Kidney (tissue), 14 donors: Measurements from ENCODE around the gene SCAMP5. TPM values are rescaled to one million over a fixed set of nuclear protein-coding genes. Genes with fewer than 3 reads are reported as not detected.

Source experiments
- DNase-seq, 5 donors: peaks; one replicate each; pipeline ENCODE4 v3.0.0-alpha.2; 2013 to 2020
- FAIRE-seq: peaks from 2 replicates; lab custom pipeline; 2012; peaks lifted over from hg19 to GRCh38; lab: Jason Lieb, UNC
- H3K27ac ChIP-seq, 2 donors: one replicate each; pipeline ENCODE4 v1.7.0; 2013; ENCODE audit warnings: low read depth in 2 of 2, low read length in 2 of 2, inconsistent platforms in 1 of 2
- H3K27me3 ChIP-seq: one replicate; pipeline ENCODE4 v1.7.1; 2013; ENCODE audit warnings: low read length, inconsistent platforms; ENCODE audit not compliant: control insufficient read depth, insufficient read depth
- H3K36me3 ChIP-seq, 3 donors: one replicate each; pipeline versions ENCODE4 v1.7.0 to v1.7.1; 2013; ENCODE audit warnings: low read length in 3 of 3, control low read depth in 1 of 3, inconsistent platforms in 1 of 3; ENCODE audit not compliant: insufficient read depth in 3 of 3, control insufficient read depth in 2 of 3
- H3K4me1 ChIP-seq, 3 donors: one replicate each; pipeline versions ENCODE4 v1.7.0 to v1.7.1; 2013; ENCODE audit warnings: low read length in 3 of 3, inconsistent platforms in 1 of 3, low read depth in 1 of 3; ENCODE audit not compliant: control insufficient read depth in 2 of 3, insufficient read depth in 2 of 3
- H3K4me3 ChIP-seq, 3 donors: one replicate each; pipeline versions ENCODE4 v1.7.0 to v1.8.1; 2013; ENCODE audit warnings: low read length in 3 of 3, control low read depth in 1 of 3, inconsistent platforms in 1 of 3
- H3K9ac ChIP-seq, 3 donors: one replicate each; pipeline versions ENCODE4 v1.7.0 to v1.7.1; 2013; ENCODE audit warnings: low read length in 3 of 3, control low read depth in 1 of 3, inconsistent platforms in 1 of 3
- H3K9me3 ChIP-seq, 3 donors: one replicate each; pipeline versions ENCODE4 v1.7.0 to v1.7.1; 2013; ENCODE audit warnings: low read length in 3 of 3, control low read depth in 1 of 3, inconsistent platforms in 1 of 3; ENCODE audit not compliant: control insufficient read depth in 2 of 3, insufficient read depth in 1 of 3
- intact Hi-C: fragments of 100-400 bp; cut with DNase I; formaldehyde crosslinking; loops from one replicate; pipeline ENCODE4 v1.11.1; 2022
- polyA plus RNA-seq: library from polyadenylated mRNA; stranded (reverse); fragments of 350-450 nt; fragmentation: Illumina TruSeq; extraction: RNeasy Lipid Tissue Mini Kit (QIAGEN cat#74804); gene quantifications from one replicate; pipeline ENCODE4 v1.2.3, GENCODE V29; 2014; ENCODE audit warnings: low read depth, low replicate concordance; ENCODE audit not compliant: insufficient read depth
- total RNA-seq: library from RNA; stranded (reverse); fragmentation: NEBNext Ultra II Directional; extraction: Animal tissue kit (Norgen Biotek cat#: 25700); gene quantifications from one replicate; pipeline ENCODE4 v1.2.1, GENCODE V29; 2021
- TF ChIP-seq, protein P1 (sequence below): IDR thresholded peaks from 3 replicates; pipeline ENCODE4 v1.5.1; 2012; ENCODE audit warnings: mild to moderate bottlenecking, moderate library complexity, borderline replicate concordance; ENCODE audit not compliant: insufficient read depth; ENCODE audit errors: extremely low read depth
- donor health status: control.
- donor health status: control.
- donor health status: control.
- donor health status: control.
- donor health status: control.
- donor health status: DM: yes; HTN: yes; CAD: no.
- donor health status: Normal renal cell carcinoma (clear cell type).

SCAMP5 gene
- total and polyA plus RNA-seq, 2 donors from 2014 or later: 13.4 to 29.5 TPM

DNA sequence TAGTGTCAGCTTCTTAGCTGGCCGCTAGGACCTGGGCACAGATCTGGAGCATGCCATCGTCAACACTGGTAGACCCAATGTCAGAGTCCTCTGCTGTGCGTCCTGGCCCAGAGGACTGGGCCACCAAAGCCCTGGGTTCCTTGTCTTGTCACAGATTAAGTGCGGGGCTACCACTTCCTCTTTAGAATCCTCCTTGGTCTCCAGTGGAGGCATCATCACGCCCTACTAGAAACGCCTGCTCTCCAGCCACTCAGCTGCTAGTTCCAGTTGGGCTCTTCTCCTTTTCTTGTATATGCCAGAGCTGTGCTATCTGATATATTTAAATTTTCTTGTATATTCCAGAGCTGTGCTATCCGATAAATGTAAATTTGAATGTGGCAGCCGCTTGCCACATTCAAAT, 39.3 kb downstream of the SCAMP5 start:
- no peaks in the 10 kb centered on the region for H3K9me3 ChIP-seq
- H3K4me3 ChIP-seq: no peak overlapping the region
- no peak overlapping the region for H3K27ac ChIP-seq
- intact Hi-C loops: no loop called here
- TF ChIP-seq, protein P1, sequence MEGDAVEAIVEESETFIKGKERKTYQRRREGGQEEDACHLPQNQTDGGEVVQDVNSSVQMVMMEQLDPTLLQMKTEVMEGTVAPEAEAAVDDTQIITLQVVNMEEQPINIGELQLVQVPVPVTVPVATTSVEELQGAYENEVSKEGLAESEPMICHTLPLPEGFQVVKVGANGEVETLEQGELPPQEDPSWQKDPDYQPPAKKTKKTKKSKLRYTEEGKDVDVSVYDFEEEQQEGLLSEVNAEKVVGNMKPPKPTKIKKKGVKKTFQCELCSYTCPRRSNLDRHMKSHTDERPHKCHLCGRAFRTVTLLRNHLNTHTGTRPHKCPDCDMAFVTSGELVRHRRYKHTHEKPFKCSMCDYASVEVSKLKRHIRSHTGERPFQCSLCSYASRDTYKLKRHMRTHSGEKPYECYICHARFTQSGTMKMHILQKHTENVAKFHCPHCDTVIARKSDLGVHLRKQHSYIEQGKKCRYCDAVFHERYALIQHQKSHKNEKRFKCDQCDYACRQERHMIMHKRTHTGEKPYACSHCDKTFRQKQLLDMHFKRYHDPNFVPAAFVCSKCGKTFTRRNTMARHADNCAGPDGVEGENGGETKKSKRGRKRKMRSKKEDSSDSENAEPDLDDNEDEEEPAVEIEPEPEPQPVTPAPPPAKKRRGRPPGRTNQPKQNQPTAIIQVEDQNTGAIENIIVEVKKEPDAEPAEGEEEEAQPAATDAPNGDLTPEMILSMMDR: no peak
- no peaks in the 10 kb centered on the region for H3K36me3 ChIP-seq
- no peak for DNase-seq
- H3K4me1 ChIP-seq: peaks cover 0 to 8% (median 4%) of the 10 kb centered on the region in 3 donors
- H3K9ac ChIP-seq: no peak overlapping the region
- no peaks in the 10 kb centered on the region for H3K27me3 ChIP-seq
- no peak for FAIRE-seq

DNA sequence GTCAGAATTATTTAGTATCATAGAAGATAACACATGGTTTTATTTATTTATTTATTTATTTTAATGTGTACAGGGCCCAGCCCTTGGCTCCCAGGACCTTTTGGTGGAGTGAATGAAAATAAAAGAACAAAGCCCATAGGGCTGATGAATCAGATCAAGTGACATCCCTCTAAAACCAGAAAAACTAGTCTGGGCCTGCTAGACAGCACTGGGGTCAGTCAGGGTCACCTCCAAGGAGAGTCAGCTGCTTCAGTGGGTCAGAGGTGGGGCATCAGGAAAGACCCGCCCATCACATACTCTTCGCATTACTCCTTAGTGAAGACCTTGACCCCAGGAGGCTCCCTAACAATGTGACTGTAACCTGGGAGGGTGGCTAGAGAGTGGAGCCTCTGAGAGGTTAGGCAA, 40.9 kb downstream of the SCAMP5 start:
- TF ChIP-seq, protein P1: no peak
- no peaks in the 10 kb centered on the region for H3K27me3 ChIP-seq
- H3K9me3 ChIP-seq: no peaks in the 10 kb centered on the region
- DNase-seq: no peak
- H3K4me3 ChIP-seq: no peak overlapping the region
- H3K36me3 ChIP-seq: no peaks in the 10 kb centered on the region
- H3K9ac ChIP-seq: no peak overlapping the region
- intact Hi-C loops: no loop called here
- no peak for FAIRE-seq
- no peaks in the 10 kb centered on the region for H3K4me1 ChIP-seq
- H3K27ac ChIP-seq: no peak overlapping the region

DNA sequence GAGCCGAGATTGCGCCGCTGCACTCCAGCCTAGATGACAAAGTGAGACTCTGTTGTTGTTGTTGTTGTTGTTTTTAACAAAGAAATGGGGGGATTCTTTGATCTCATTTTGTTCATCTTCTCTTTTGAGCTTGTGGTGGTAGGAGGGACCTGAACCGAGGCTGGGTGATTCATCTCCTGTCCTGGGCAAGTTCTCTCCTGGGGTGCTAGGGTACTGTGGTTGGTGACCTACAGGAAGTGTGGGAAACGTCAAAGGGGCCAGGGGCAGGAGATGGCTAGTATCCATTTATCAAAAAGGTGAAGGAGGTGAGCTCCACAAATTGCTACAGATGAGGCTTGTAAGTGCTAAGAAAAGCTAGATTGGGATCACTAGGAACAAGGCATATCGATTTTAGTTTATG, 42.3 kb downstream of the SCAMP5 start:
- intact Hi-C loops: no loop called here
- no peak for DNase-seq
- TF ChIP-seq, protein P1: no peak
- no peaks in the 10 kb centered on the region for H3K9me3 ChIP-seq
- H3K27me3 ChIP-seq: no peaks in the 10 kb centered on the region
- no peak overlapping the region for H3K9ac ChIP-seq
- H3K4me1 ChIP-seq: peaks cover 0 to 2% (median 0%) of the 10 kb centered on the region in 3 donors
- H3K27ac ChIP-seq: no peak overlapping the region
- no peak for FAIRE-seq
- no peak overlapping the region for H3K4me3 ChIP-seq
- H3K36me3 ChIP-seq: no peaks in the 10 kb centered on the region

DNA sequence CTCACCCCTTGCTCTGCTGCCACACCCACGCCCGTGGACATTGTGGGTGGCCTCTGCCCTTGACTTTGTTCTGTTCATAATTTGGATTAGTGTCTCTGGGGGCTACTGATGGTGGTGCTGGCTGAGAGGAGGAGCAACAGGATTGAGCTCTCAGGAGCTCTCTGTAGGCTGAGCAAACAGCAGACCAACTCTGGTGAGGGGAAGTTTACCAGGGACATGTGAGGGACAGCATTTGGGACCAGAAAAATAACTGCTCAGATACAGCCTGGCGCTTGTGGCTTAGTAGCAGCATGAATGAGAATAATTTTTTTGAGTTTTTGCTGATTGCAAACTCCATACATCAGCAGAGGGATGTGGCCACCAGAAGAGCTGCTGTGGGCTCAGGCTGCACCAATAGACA, 42.9 kb downstream of the SCAMP5 start:
- Histone ChIP-seq H3K36me3 (no peaks in the 10 kb centered on the region), H3K9ac (no peak overlapping the region), H3K4me3 (no peak overlapping the region), H3K9me3 (no peaks in the 10 kb centered on the region), H3K4me1 (peaks cover 0 to 7% (median 0%) of the 10 kb centered on the region in 3 donors), H3K27ac (no peak overlapping the region), H3K27me3 (no peaks in the 10 kb centered on the region)
- no peak for FAIRE-seq
- TF ChIP-seq, protein P1: no peak
- DNase-seq: no peak
- intact Hi-C loops: no loop called here
